T follicular helper cell (primary cell): ENCODE data around the gene SEPHS2.
"Not testable (repeated sequence)": the region's sequence is repeated elsewhere in the genome, so short reads cannot be mapped to it uniquely, and the experiment has no call there.

Experiments used
- DNase-seq: peaks from one replicate; pipeline ENCODE4 v3.0.0-alpha.2; 2020; ENCODE audit warnings: low read depth

SEPHS2 gene

DNA sequence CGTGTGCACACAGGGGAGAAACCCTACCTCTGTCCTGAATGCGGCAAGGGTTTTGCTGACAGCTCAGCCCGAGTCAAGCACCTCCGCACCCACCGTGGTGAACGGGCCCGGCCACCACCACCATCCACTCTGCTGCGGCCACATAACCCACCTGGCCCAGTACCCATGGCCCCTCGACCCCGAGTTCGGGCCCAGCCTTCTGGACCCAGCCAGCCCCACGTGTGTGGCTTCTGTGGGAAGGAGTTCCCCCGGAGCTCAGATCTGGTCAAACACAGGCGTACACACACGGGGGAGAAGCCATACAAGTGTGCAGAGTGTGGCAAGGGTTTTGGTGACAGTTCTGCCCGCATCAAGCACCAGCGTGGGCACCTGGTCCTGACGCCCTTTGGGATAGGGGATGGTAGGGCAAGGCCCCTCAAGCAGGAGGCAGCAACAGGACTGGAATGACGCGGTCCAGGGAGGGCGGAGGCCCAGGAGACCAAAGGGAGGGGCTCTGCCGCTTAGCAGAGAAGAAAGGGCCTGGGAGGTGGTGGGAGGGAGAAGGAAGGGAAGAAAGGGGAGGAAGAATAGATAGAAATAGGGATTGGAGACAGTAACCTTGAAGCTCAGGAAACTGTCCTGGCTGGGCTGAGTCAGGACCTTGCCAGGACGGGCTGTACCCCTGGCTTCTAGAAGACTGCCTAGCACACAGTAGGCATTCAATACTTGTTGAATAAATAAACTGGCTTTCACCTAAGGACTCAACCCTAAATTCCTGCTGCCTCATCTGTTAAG is 46.8 kb downstream of the SEPHS2 start:
- no peak for DNase-seq

DNA sequence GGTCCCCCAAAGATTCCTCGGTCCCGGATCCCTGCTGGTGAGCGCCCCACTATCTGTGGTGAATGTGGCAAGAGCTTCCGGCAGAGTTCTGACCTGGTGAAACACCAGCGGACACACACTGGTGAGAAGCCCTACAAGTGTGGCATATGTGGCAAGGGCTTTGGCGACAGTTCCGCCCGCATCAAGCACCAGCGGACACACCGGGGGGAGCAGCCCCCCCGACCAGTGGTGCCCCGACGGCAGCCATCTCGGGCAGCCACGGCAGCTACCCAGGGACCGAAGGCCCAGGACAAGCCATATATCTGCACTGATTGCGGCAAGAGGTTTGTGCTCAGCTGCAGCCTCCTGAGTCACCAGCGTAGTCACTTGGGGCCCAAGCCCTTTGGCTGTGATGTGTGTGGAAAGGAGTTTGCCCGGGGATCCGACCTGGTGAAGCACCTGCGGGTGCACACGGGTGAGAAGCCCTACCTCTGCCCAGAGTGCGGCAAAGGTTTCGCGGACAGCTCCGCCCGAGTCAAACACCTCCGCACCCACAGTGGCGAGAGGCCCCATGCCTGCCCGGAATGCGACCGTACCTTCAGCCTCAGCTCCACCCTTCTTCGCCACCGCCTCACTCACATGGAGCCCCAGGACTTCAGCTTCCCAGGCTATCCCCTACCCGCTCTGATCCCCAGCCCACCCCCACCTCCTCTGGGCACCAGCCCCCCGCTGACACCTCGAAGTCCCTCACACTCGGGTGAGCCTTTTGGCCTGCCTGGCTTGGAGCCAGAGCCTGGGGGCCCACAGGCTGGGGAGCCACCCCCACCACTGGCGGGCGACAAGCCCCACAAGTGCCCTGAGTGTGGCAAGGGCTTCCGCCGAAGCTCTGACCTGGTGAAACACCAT is 47.7 kb downstream of the SEPHS2 start:
- DNase-seq, result no peak

DNA sequence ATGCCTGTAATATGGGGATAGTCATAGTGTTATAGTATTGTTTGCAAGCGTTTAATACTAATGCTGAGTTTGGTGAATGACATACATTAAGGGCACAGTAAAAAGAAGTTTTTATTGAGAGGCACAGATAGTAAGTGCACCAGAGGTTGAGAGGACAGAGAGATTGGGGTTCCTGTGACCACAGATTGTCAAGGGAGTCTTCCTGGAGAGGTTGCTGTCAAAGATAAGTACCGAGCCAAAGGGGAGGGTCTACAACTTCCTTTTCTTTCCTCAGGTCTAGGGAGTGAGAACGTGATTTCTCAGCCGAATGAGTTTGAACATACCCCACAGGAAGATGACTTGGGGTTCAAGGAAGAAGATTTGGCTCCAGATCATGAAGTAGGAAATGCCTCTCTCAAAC is 48.6 kb downstream of the SEPHS2 start:
- DNase-seq, result no peak

DNA sequence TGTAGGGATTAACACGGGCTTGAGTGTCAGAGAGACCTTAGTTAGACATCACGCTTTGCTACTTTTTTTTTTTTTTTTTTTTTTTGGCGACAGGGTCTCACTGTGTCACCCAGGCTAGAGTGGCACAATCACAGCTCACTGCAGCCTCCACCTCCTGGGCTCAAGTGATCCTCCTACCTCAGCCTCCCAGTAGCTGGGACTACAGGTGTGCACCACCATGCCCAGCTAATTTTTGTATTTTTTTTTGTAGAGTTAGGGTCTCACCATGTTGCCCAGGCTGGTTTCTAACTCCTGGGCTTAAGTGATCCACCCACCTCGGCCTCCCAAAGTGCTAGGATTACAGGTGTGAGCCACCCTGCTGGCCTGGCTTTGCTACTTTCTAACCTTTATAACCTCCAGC is 49.0 kb downstream of the SEPHS2 start:
- not testable (repeated sequence) for DNase-seq

DNA sequence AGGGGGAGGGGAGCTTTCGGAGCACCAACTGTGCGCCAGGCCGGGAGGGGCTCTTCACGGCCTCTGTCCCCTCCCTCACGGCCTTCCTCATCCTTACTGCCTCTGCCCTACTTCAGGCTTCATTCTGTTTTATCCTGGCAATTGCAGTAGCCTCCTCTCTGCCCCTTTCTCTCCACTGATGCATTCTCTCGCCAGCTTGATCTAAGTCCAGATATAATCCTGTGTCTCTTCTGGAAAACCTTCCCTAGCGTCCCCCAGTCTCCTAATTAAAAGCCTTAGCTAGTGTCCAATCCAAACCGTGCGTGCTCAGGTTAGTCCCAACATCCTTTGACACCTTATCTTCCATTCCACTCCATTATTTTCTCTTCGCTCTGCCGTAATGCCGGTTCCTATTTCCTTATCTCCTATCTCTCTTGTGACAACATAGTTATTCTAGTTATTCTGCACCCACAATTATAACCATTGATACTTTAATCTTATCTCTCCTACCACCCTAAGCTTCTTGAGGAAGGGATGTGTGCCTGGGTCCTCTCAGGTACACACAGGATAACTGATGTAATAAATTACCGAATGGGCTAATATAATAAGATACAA is 49.6 kb downstream of the SEPHS2 start:
- DNase-seq, result no peak

DNA sequence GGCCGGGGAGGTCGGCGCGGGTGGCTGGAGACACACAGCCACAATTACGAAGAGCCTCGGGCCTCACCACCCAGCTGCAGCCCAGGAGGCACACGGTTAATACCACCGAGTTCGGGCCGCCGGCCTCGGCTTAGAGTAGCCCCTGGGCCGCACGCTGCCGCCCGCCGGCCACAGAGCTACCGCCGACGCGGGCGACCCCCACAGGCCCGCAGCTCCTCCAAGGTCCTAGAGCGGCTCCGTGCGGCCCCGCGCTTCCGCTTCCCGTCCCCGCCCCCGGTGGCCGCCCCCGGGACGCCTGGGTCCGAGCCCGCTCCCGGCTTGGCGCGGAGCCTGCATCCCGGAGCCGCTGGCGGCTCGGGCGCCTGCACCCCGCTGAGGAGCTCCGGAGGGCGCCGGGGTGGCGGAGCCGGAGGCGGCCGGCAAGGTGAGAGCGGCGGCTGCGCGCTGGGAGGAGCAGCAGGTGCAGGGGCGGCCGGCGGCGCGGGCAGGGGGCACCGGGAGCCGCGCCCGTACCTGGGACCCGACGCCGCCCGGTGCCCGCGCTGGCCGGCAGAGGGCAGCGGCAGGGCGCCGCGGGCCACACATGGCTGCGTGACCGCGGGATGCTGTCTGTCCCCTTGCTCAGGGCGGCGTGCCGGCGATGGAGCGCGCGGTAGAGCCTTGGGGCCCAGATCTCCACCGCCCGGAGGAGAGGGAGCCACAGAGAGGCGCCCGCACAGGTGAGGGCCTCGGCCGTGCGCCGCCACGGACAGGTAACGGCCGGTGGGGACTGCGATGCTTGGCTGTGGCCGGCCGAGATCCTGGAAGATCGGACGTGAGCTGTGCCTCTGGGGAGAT is 50.3 kb downstream of the SEPHS2 start, which contains the start of gene ZNF48:
Gene ZNF48, plus strand, starts transcription at position 266 of the 837 bp plus-strand sequence. Its CDS starts 375 bp downstream, at position 641.
- DNase-seq, result peak; percentile 21

DNA sequence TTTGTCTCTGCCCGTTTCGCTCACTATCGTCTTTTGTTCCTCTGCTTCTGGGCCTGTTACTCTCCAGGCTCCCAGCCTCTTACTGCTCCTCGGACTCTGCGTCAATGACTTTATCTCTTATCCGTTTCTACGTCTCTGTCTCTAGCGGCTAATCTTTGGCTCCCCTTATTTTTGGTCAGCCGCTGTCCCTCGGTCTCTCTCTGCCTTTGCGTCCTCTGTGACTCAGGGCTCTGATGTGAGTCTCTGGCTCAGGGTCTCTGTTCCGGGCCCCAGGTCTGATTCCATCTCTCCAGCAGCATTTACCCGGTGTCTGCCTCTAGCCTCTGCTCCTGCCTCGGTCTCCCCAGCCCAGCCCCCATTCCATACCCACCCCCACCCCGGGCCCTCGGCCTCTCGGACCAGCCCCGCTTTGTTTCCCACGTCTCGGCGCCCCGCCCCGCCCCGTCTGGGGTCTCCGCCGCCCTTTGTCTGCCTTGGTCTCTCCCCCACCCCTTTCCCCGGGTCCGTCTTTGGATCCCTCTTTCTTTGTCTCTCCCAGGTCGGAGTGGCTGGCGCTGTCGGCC is 51.0 kb downstream of the SEPHS2 start:
- no peak for DNase-seq
